HUDEP-2 (cell line): ENCODE data around the gene GRIN3B.
A peak's percentile ranks its signal among the peaks of the same experiment; 100 is the strongest.
"Not testable (repeated sequence)": the region's sequence is repeated elsewhere in the genome, so short reads cannot be mapped to it uniquely, and the experiment has no call there.

Experiments used
- DNase-seq, 76 experiments: peaks; one replicate each; lab custom pipeline; 2025; ENCODE audit not compliant: unreplicated experiment in 76 of 76; lab: John Stamatoyannopoulos, UW

GRIN3B gene

GRCh38 chr19:1018393-1018792, 18.2 kb downstream of the GRIN3B start:
- DNase-seq, result peak in 56 of 76 experiments; percentile 21 to 76 (median 48)

GRCh38 chr19:1018932-1019615, 18.9 kb downstream of the GRIN3B start:
- DNase-seq, result no peak

- no peak for DNase-seq
Measured at GRCh38 chr19:1019616-1019961, 19.4 kb downstream of the GRIN3B start.

- DNase-seq, result peak in 3 of 76 experiments; percentile 12 to 32 (median 29)
Measured at GRCh38 chr19:1019980-1020867, 20.0 kb downstream of the GRIN3B start.

- DNase-seq, result peak in 74 of 76 experiments; percentile 61 to 98 (median 97)
Measured at GRCh38 chr19:1020868-1021425, 20.7 kb downstream of the GRIN3B start, which contains the start of gene TMEM259. TSS of gene TMEM259 (minus strand) at chr19:1021123. CDS start at chr19:1020996, 127 bp downstream.

GRCh38 chr19:1023883-1024188, 23.6 kb downstream of the GRIN3B start:
- DNase-seq, result not testable (repeated sequence)

- not testable (repeated sequence) for DNase-seq
Measured at GRCh38 chr19:1025080-1025479, 24.9 kb downstream of the GRIN3B start.

- peak in 50 of 76 experiments; percentile 20 to 79 (median 58) for DNase-seq
Measured at GRCh38 chr19:1025960-1026782, 26.0 kb downstream of the GRIN3B start, which contains the start of gene CNN2. TSS of gene CNN2 (plus strand) at chr19:1026608. CDS start at chr19:1026662, 54 bp downstream.

- peak in 20 of 76 experiments; percentile 15 to 51 (median 32) for DNase-seq
Measured at GRCh38 chr19:1026783-1027649, 26.8 kb downstream of the GRIN3B start.

- peak in 1 of 76 experiments; percentile 55 for DNase-seq
Measured at GRCh38 chr19:1027650-1028061, 27.4 kb downstream of the GRIN3B start.

- DNase-seq, result peak in 45 of 76 experiments; percentile 20 to 77 (median 56)
Measured at GRCh38 chr19:1028062-1028926, 28.1 kb downstream of the GRIN3B start.

- DNase-seq, result no peak
Measured at GRCh38 chr19:1032264-1032867, 32.1 kb downstream of the GRIN3B start.

GRCh38 chr19:1035998-1036621, 35.9 kb downstream of the GRIN3B start:
- DNase-seq, result no peak

- no peak for DNase-seq
Measured at GRCh38 chr19:1037621-1038064, 37.4 kb downstream of the GRIN3B start.

GRCh38 chr19:1038978-1039645, 38.9 kb downstream of the GRIN3B start:
- DNase-seq, result no peak

- peak; percentile 75 to 100 (median 99) for DNase-seq
Measured at GRCh38 chr19:1039646-1040475, 39.6 kb downstream of the GRIN3B start, which contains the start of gene ABCA7. TSS of gene ABCA7 (plus strand) at chr19:1040107. CDS start at chr19:1041362, 1,255 bp downstream.
